ENCODE data around the gene GSDME. TPM values are rescaled to one million over a fixed set of nuclear protein-coding genes. Genes with fewer than 3 reads are reported as not detected.

The GSDME gene
- polyA plus RNA-seq, 1 donor (not counting 4 experiments of a cell fraction or from before 2014, with no cell fraction given): 105 TPM

DNA sequence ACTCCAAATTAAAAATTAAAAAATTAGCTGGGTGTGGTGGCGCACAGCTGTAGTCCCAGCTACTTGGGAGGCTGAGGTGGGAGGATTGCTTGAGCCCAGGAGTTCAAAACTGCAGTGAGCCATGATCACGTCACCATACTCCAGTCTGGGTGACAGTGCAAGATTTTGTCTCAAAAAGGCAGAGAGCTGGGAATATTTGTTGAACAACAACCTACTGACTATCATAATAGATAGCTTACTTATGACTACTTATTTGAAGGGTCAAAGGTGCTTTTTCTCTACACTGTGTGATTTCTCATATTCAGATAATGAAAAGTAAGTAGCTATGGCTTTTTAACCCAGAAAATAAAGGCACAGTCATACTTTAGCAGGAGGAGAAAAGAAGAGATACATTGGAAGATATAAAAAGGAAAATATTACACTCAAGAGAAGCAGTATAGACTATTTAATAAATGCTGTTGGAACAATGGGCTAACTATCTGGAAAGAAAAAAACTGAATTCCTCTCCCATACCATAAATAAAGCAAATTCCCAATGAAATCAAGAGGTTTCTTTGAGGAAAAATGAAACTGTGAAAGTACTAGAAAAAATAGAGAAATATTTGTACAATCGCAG lies 6.7 kb downstream of the GSDME start:
- dilution Hi-C loops (cut with MboI; ENCODE audit: extremely low pct_ligation_motif_present, low sequenced_read_pairs): no loop called here
- Histone ChIP-seq H3K9me3 (ENCODE audit: control insufficient read depth, low read depth, low read length) (no peaks in the 10 kb centered on the region), H4K20me1 (ENCODE audit: control insufficient read depth, extremely low read depth, insufficient read depth, low read length) (no peaks in the 10 kb centered on the region), H3K36me3 (ENCODE audit: control insufficient read depth in 2 of 2, extremely low read depth in 1 of 2, insufficient read depth in 2 of 2, low read length in 2 of 2) (peaks cover 9% of the 10 kb centered on the region in 2 experiments), H3K4me3 (ENCODE audit: control insufficient read depth in 2 of 3, extremely low read depth in 1 of 3, insufficient read depth in 2 of 3, low read depth in 1 of 3, low read length in 3 of 3) (no peak overlapping the region), H3K4me2 (ENCODE audit: control insufficient read depth, extremely low read depth, insufficient read depth, low read depth, low read length) (no peak overlapping the region), H3K4me1 (ENCODE audit: control insufficient read depth, extremely low read depth, insufficient read depth, low read length) (peaks cover 36% of the 10 kb centered on the region), H3K79me2 (ENCODE audit: control insufficient read depth, insufficient read depth, low read length) (peaks cover 55% of the 10 kb centered on the region), H3K9me1 (ENCODE audit: control insufficient read depth, extremely low read depth, insufficient read depth, low read length) (peaks cover 3% of the 10 kb centered on the region), H2AFZ (ENCODE audit: control insufficient read depth, low read length) (no peak overlapping the region), H3K27ac (ENCODE audit: control insufficient read depth, insufficient read depth, low read length) (no peak overlapping the region), H3K27me3 (ENCODE audit: control insufficient read depth, extremely low read depth, insufficient read depth, low read length) (no peaks in the 10 kb centered on the region), H3K9ac (ENCODE audit: control insufficient read depth, extremely low read depth, insufficient read depth, low read length) (no peak overlapping the region)
- DNase-seq (ENCODE audit: low read depth, low spot score) (no peak), FAIRE-seq (no peak)
- TF ChIP-seq, protein P1, sequence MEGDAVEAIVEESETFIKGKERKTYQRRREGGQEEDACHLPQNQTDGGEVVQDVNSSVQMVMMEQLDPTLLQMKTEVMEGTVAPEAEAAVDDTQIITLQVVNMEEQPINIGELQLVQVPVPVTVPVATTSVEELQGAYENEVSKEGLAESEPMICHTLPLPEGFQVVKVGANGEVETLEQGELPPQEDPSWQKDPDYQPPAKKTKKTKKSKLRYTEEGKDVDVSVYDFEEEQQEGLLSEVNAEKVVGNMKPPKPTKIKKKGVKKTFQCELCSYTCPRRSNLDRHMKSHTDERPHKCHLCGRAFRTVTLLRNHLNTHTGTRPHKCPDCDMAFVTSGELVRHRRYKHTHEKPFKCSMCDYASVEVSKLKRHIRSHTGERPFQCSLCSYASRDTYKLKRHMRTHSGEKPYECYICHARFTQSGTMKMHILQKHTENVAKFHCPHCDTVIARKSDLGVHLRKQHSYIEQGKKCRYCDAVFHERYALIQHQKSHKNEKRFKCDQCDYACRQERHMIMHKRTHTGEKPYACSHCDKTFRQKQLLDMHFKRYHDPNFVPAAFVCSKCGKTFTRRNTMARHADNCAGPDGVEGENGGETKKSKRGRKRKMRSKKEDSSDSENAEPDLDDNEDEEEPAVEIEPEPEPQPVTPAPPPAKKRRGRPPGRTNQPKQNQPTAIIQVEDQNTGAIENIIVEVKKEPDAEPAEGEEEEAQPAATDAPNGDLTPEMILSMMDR (optimal IDR thresholded peaks at IDR 0.05 in 1 of 3, IDR thresholded peaks at IDR 0.05 in 1 of 3, conservative IDR thresholded peaks at IDR 0.05 in 1 of 3; ENCODE audit: extremely low read depth in 1 of 3, insufficient read depth in 2 of 3, low read length in 3 of 3): no peak

DNA sequence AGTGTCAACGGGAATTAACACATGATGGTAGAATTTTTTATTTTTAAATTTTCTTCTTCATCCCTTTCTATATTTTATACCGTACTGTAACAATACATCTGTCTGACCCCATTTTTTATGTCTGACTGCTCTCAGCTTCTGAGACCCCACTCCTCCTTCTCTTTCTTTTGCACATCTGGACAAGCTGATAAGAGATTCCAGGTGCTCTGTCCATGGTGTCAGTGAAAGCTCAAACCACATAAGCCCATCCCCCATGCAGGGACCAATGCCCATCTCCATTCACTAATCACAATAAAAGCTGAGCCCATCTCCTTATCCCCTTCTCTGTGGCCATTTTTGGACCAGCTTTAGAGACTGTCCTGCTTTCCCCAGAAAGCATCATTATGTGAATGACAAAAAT lies 8.7 kb downstream of the GSDME start:
- TF ChIP-seq EZH2 (IDR thresholded peaks at IDR 0.05; ENCODE audit: low read length): no peak
- TF ChIP-seq, protein P1 (optimal IDR thresholded peaks at IDR 0.05 in 1 of 3, IDR thresholded peaks at IDR 0.05 in 1 of 3, conservative IDR thresholded peaks at IDR 0.05 in 1 of 3; ENCODE audit: extremely low read depth in 1 of 3, insufficient read depth in 2 of 3, low read length in 3 of 3): no peak
- DNase-seq (ENCODE audit: low read depth, low spot score): no peak
- Histone ChIP-seq H3K36me3 (ENCODE audit: control insufficient read depth in 2 of 2, extremely low read depth in 1 of 2, insufficient read depth in 2 of 2, low read length in 2 of 2) (peaks cover 14 to 18% of the 10 kb centered on the region in 2 experiments), H2AFZ (ENCODE audit: control insufficient read depth, low read length) (no peak overlapping the region), H3K4me1 (ENCODE audit: control insufficient read depth, extremely low read depth, insufficient read depth, low read length) (peaks cover 16% of the 10 kb centered on the region), H3K9me3 (ENCODE audit: control insufficient read depth, low read depth, low read length) (no peaks in the 10 kb centered on the region), H4K20me1 (ENCODE audit: control insufficient read depth, extremely low read depth, insufficient read depth, low read length) (no peaks in the 10 kb centered on the region), H3K4me2 (ENCODE audit: control insufficient read depth, extremely low read depth, insufficient read depth, low read depth, low read length) (no peak overlapping the region), H3K9ac (ENCODE audit: control insufficient read depth, extremely low read depth, insufficient read depth, low read length) (no peak overlapping the region), H3K27ac (ENCODE audit: control insufficient read depth, insufficient read depth, low read length) (no peak overlapping the region), H3K9me1 (ENCODE audit: control insufficient read depth, extremely low read depth, insufficient read depth, low read length) (peaks cover 3% of the 10 kb centered on the region), H3K79me2 (ENCODE audit: control insufficient read depth, insufficient read depth, low read length) (peaks cover 45% of the 10 kb centered on the region), H3K27me3 (ENCODE audit: control insufficient read depth, extremely low read depth, insufficient read depth, low read length) (no peaks in the 10 kb centered on the region), H3K4me3 (ENCODE audit: control insufficient read depth in 2 of 3, extremely low read depth in 1 of 3, insufficient read depth in 2 of 3, low read depth in 1 of 3, low read length in 3 of 3) (no peak overlapping the region)
- dilution Hi-C loops (cut with MboI; ENCODE audit: extremely low pct_ligation_motif_present, low sequenced_read_pairs): no loop called here
- no peak for FAIRE-seq

Measured in keratinocyte (primary cell).